HG03342 (cell line): ENCODE data around the gene TNS3.
"Not testable (repeated sequence)": the region's sequence is repeated elsewhere in the genome, so short reads cannot be mapped to it uniquely, and the experiment has no call there.

Experiments used
- ATAC-seq: cut with Tn5 transposase; IDR thresholded peaks from one replicate; pipeline ENCODE4 v1.9.1; 2021; ENCODE audit warnings: mild to moderate bottlenecking, moderate library complexity; ENCODE audit not compliant: unreplicated experiment

TNS3 gene

GRCh38 chr7:47474937-47475879, 106.7 kb downstream of the TNS3 start:
- ATAC-seq = peak; percentile 92

GRCh38 chr7:47474211-47474936, 107.5 kb downstream of the TNS3 start:
- ATAC-seq = no peak

GRCh38 chr7:47473499-47474210, 108.3 kb downstream of the TNS3 start:
- no peak for ATAC-seq

GRCh38 chr7:47472444-47473157, 109.3 kb downstream of the TNS3 start:
- ATAC-seq = no peak

- ATAC-seq = no peak
Measured at GRCh38 chr7:47471831-47472230, 110.1 kb downstream of the TNS3 start.

GRCh38 chr7:47471358-47471703, 110.6 kb downstream of the TNS3 start:
- ATAC-seq = no peak

- ATAC-seq = no peak
Measured at GRCh38 chr7:47470567-47471357, 111.1 kb downstream of the TNS3 start.

- not testable (repeated sequence) for ATAC-seq
Measured at GRCh38 chr7:47469846-47470245, 112.1 kb downstream of the TNS3 start.

- ATAC-seq = no peak
Measured at GRCh38 chr7:47466832-47467231, 115.1 kb downstream of the TNS3 start.

GRCh38 chr7:47465191-47465590, 116.7 kb downstream of the TNS3 start:
- ATAC-seq = no peak

GRCh38 chr7:47464266-47464665, 117.6 kb downstream of the TNS3 start:
- no peak for ATAC-seq

GRCh38 chr7:47461746-47462145, 120.2 kb downstream of the TNS3 start:
- ATAC-seq = no peak

- no peak for ATAC-seq
Measured at GRCh38 chr7:47461161-47461560, 120.8 kb downstream of the TNS3 start.

GRCh38 chr7:47460251-47460989, 121.5 kb downstream of the TNS3 start:
- ATAC-seq = no peak

- no peak for ATAC-seq
Measured at GRCh38 chr7:47458486-47458885, 123.4 kb downstream of the TNS3 start.

GRCh38 chr7:47458057-47458456, 123.9 kb downstream of the TNS3 start:
- no peak for ATAC-seq

GRCh38 chr7:47456210-47456955, 125.5 kb downstream of the TNS3 start:
- no peak for ATAC-seq

GRCh38 chr7:47455872-47456185, 126.1 kb downstream of the TNS3 start:
- ATAC-seq = no peak
